ENCODE results near the gene RASAL2.
A peak's percentile ranks its signal among the peaks of the same experiment; 100 is the strongest.

RASAL2 gene

DNA sequence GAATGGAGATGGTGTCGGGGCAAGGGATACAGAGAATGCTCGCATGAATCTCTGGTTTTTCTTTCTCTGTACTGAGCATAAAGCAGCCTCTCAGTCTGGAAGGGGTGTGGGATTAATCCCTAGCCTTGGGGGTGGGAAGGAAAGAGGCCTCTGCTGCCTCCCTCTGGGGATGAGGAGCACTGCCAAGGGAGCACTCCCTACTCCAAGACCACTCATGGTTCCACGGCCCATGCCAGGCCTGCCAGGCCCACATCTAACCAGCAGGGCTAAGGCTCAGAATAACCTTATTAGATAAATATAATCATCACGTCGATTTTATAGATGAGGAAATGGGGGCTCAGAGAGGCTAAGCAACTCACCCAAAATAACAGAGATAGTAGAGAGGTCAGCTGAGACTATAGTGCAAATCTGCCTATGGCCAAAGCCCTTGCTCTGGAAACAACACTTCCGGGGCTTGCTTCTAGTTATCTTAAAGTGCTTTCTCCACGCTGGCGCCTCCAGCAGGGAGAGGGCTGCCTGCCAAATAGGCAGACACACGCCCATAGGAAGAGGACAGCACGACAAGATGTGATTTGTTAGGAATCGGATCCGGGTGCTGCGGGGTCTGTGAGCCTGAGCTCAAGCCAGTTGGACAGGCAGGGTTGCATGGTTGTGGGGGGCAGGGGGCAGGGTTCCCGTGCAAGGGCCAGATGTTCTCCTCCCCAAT, 419.5 kb downstream of the RASAL2 start:
- no peak for DNase-seq (ENCODE audit: low spot score)

DNA sequence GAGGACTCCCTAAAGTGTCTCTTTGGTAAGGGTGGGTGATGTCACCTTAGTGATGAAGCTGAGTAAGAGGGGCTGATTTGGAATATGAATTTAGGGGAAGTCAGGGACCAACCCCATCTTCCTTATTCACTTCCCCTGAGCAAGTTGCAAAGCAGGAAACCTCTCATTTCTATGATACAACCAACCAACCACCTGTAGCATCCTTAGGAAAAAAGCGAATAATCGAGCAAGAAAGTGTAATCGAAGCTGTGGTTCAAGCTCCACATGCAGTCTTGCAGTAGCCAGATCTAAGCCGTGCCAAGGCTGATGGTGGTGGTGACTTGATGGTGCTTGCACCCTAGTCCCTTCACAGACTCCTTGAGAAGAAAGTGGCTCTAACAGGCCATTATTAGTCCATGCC, 422.2 kb downstream of the RASAL2 start:
- no peak for DNase-seq (ENCODE audit: low spot score)

DNA sequence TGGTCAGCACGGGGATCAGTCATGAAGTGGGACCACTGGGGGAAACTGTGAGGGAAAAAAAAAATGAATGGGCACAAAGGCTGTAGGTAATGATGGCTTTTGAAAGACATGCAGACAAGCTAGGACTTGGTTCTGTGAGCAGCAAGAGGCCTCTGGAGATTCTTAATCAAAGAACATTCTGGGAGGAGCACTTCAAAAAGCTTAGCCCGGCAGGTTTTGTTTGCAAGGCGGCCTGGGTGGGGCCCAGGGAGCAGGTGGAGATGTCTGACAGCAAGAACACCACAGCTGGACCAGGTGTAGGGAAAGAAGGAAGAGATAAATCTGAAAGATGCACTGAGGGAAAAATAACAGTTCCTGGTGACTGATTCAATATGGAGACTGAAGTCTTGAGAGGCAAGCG, 425.0 kb downstream of the RASAL2 start:
- DNase-seq (ENCODE audit: low spot score), result no peak

DNA sequence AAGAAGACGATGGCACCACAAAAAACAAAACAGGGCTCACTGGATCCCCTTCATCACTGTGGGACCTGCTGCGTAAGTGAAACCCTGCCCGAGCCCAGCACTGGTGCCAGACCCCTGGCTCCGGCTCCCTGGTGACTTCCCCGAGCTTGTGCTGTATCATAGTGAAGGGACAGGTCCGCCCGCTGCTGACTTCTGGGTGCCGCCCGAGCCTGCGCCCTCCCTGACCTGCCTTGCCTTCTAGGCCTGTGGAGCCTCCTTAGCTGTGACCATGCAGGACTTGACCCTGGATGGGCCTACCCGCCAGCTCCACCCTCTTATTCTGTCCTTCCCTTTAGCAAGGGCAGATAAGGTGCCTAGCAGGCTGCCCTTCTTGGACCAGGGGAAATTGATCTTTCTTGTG, 426.9 kb downstream of the RASAL2 start:
- DNase-seq (ENCODE audit: low spot score), result no peak

DNA sequence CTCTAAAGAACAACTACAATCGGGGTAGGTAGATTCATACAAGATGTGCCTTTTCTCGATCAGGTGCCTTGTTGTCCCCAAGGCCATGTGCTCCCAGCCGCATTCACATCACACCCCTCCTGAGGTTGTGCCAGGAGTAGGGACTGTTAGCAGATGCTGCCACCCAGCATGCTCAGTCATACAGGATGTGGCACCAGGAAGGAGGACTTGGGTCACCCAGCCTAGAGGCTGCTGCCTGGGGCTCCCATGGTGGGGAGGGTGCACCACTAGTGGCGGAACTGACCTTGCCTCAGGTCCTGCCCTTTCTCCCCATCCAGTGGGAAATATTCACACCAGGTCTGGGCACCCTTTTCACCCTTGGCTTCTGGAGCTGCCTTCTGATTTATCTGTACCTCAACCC, 427.3 kb downstream of the RASAL2 start:
- DNase-seq (ENCODE audit: low spot score), result no peak

DNA sequence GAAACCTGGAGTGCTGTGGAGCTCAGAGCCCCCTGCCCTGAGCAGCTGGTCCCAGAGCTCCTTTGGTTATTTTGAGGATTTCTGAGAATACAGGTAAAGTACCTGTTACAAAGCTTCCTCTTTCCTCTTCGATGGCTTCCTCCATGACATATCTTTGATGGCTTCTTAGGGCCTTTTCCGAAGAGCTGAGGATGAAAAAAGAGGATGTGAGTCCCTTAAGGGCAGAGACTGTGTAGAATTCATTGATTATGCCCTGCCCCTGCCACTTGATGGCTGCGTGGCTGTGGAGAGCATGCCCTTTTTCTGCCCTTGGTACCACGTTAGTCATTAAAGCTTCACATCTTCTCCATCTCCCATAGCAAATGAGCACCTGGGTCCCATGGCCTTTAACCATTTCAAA, 433.2 kb downstream of the RASAL2 start:
- no peak for DNase-seq (ENCODE audit: low spot score)

DNA sequence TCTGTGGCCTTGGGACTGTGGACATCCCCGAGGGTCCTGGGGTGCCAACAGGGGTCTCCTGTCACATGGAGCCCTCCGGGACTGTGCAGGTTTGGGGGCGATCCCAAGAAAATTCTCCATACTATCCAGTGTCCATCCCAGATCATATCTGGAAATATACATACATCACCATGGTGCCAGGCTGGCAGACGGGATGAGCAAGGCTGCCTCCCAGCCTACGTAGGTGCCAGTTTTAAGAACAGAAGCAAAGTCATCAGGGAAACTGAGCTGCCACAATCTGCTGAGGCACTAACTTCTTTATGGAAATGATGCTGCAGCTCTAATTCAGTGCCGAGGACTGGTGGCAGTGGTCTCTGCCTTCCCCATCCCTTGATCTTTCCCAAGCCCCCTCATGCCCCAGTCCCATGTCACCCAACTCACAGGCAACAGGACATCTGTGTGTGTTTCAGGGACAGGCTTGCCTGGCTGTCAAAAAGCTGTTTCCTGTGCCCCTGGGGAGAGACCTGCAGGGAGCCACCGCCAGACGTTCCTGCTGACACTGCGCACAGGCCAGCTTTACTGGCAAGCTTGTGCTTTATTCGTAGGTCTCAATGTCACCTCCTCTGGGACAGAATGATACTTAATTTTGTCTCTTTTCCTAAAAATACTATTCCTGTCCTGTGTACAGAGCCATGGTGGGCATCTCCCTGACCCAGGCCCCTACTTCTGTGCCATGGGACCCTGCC, 434.5 kb downstream of the RASAL2 start:
- no peak for DNase-seq (ENCODE audit: low spot score)

DNA sequence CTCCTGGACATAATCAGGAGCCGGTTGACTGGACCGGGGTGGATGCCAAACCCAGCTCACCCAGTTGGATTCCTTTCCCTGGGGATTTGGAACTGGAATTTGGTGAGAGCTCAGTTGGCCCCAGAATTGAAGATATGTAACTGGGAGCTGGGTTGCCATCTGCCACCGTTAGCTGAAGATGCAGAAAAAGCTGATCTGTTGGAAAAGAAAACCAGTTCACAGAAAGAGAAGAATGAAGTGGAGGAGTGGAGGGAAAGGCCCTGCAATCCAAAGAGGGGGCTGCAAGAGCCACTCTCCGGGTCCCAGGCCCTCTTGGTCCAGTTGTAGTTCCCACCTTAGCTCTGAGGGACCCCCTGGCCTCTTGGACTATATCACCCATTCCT, 435.0 kb downstream of the RASAL2 start:
- DNase-seq (ENCODE audit: low spot score), result no peak

DNA sequence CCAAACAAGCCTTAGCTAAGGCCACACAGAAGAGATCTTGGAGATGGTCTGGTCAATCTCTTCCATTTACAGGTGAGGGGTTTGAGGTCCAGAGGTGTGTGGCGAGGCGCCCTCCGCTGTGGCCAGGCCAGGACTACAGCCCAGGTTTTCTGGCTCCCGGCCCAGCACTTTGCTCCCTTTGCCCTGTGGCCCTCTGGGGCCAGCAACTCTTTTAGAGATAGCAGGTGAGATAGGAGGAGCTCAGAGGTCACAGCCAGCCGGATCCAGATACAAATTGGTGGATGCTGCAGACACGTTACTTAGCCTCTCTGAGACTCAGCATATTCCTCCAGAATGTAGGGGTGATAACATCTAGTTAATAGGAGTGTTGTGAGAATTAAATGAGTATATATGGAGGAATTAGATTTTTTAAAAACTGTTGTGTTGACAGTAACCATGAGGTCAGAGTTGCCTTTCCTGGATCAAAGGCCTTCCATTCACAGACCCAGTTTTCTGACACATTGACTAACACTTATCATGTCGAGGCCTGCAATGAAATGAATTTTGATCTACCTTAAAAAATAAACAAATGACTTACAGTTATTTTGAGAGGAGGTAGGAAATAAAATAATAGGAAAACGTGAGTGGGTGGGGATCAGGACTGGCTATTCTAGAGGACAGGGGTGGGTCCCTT, 435.6 kb downstream of the RASAL2 start:
- DNase-seq (ENCODE audit: low spot score), result no peak

DNA sequence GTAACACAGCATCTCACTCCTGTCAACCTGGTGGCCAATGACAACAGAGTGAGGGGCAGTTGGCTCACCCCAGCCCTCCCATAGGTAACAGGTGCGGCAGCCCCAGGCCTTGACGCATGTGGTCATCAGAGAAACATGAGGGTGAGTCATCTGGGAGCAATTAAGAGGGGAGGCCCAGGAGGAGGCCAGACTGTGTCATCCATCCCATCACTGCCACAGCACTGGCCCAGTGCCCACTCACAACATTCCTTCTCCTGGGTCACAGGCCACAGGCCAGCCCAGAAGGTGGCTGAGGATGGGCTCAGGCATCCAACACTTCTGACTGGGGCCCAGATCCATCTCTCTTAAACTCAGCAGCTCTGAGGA, 436.1 kb downstream of the RASAL2 start:
- no peak for DNase-seq (ENCODE audit: low spot score)

DNA sequence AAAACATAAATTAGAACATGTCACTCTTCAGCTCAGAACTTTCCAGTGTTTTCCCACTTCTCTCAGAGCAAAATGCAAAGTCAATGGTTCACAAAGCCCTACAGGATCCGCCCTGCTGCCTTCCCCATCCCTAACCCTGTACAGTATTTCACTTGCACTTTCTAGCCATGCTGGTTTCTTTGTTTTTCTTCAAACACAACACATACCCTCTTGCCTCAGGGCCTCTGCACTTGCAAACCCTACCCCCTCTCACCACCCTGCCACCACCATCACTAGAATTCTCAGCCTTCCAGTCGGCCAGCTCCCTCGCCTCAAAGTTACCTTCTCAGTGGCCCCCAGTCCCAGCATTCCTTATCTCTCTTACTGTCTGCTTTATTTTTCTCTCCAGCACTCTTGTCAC, 436.6 kb downstream of the RASAL2 start:
- no peak for DNase-seq (ENCODE audit: low spot score)

DNA sequence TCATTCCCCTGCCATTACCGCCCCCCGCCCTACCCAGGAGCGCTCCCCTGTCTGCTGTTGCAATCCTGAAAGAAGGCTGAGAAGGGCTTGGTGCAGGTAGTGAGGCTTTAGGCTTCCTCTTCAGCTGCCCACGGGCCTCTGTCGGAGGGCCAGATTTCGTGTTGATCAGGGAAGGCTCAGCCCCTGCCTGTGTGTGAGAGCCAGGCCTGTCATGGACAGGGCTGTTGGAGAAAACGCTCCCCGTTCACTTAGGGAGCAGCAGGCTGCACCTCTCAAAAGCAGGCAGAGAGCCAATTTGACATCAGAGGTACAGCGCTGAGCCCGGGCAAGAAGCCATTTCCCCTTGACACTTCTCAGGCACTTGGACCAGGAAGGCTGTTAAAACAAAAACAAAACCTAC, 438.0 kb downstream of the RASAL2 start:
- DNase-seq (ENCODE audit: low spot score), result no peak

DNA sequence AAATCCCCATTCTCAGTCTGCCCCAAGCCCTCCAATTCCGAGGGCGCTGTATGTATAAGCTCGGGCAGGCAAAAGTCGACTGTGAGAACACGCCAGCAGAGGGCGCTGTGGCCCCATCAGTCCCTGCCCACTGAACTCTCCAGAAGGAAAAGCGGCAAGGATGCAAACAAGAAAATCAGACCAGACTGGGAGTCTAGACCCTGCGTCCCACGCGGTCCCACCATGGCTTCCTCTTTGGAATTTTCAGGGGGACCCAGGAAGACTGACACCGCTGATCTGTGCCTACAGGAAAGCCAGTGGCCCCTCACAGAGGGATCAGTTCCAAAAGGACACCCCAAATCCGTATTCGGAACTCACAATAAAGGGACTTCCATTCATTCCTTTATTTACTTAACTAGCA, 438.5 kb downstream of the RASAL2 start:
- peak; percentile 92 for DNase-seq (ENCODE audit: low spot score)

DNA sequence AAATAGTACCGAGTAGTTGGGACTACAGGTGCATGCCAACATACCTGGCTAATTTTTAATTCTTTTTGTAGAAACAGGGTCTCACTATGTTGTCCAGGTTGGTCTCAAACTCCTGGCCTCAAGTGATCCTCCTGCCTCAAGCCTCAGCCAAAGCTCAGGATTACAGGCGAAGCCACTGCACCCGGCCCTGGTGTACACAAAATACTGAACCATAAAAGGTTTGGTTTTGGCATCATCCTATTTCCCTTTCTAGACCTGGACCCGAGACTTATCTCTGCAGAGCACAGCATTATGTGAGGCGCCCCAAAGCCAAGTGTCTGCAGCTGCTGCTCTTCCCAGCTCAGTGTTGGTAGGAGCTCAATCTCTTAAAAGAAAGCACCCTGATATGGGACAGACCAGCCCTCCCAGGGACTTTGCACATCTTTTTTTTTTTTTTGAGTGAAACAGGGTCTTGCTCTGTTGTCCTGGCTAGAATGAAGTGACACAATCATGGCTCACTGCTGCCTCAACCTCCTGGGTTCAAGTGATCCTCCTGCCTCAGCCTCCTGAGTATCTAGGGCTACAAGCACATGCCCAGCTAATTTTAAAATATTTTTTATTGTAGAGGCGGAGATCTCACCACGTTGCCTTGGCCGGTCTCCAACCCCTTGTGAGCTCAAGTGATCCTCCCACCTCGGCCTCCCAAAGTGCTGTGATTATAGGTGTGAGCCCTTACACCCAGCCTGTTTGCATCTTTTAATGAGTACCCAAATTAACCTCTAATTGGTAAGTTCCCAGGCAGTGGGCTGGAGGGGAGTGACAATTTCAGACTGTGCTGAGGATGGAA, 439.4 kb downstream of the RASAL2 start:
- DNase-seq (ENCODE audit: low spot score), result no peak

All from Ammon's horn (tissue), 1 donor.